PC-9 (cell line): ENCODE data around the gene SEMA3B. TPM values are rescaled to one million over a fixed set of nuclear protein-coding genes. Genes with fewer than 3 reads are reported as not detected.
A peak's percentile ranks its signal among the peaks of the same experiment; 100 is the strongest.

ENCODE experiments used
- BruUV-seq: library from RNA; stranded (reverse); fragments of 400-500 nt; replicated peaks from 2 replicates; lab custom pipeline; 2021; lab: Mats Ljungman, UMichigan
- CTCF ChIA-PET: fragments of 300-600 bp; sonication (Branson Sonifier 250); formaldehyde crosslinking; loops from one replicate; lab custom pipeline; 2022; ENCODE audit warnings: antibody characterized with exemption; lab: Charles Lee
- POLR2A ChIA-PET: fragments of 300-600 bp; sonication (Branson Sonifier 250); formaldehyde crosslinking; loops from one replicate; lab custom pipeline; 2022; ENCODE audit warnings: antibody characterized with exemption; ENCODE audit not compliant: unreplicated experiment; lab: Charles Lee
- DNase-seq, 2 experiments: peaks; one replicate each; pipeline versions ENCODE4 v3.0.0 to v3.0.0-alpha.2; 2015 to 2022; ENCODE audit warnings: mixed read lengths in 1 of 2
- H2AFZ ChIP-seq: fragments of 200-600 bp; sonication (generic); 2 replicates; pipeline ENCODE4 v1.8.1; 2017; ENCODE audit warnings: antibody characterized with exemption
- H3F3A ChIP-seq: fragments of 200-600 bp; sonication (generic); 2 replicates; pipeline ENCODE4 v1.8.1; 2017; ENCODE audit warnings: antibody characterized with exemption, mild to moderate bottlenecking, low read depth; ENCODE audit not compliant: insufficient read depth
- H3K27ac ChIP-seq: fragments of 200-600 bp; sonication (generic); 2 replicates; pipeline ENCODE4 v1.6.1; 2016; ENCODE audit warnings: mixed run types
- H3K27me3 ChIP-seq: fragments of 200-600 bp; sonication (generic); 2 replicates; pipeline ENCODE4 v1.6.1; 2016; ENCODE audit warnings: low read depth, mixed run types; ENCODE audit not compliant: insufficient read depth
- H3K36me3 ChIP-seq: fragments of 200-600 bp; sonication (generic); 2 replicates; pipeline ENCODE4 v1.6.1; 2016; ENCODE audit warnings: low read depth, mixed run types
- H3K4me1 ChIP-seq: fragments of 200-600 bp; sonication (generic); replicated peaks from 2 replicates; pipeline ENCODE4 v1.6.1; 2016; ENCODE audit warnings: mixed run types; ENCODE audit not compliant: insufficient read depth
- H3K4me2 ChIP-seq: fragments of 200-600 bp; sonication (generic); 2 replicates; pipeline ENCODE4 v1.6.1; 2017; ENCODE audit warnings: mixed run types
- H3K4me3 ChIP-seq: fragments of 200-600 bp; sonication (generic); 2 replicates; pipeline ENCODE4 v1.6.1; 2016; ENCODE audit warnings: mixed run types
- H3K79me2 ChIP-seq: fragments of 200-600 bp; sonication (generic); 2 replicates; pipeline ENCODE4 v1.6.1; 2017; ENCODE audit warnings: low read depth, mixed run types
- H3K9me2 ChIP-seq: fragments of 200-600 bp; sonication (generic); 2 replicates; pipeline ENCODE4 v1.8.1; 2017; ENCODE audit warnings: mild to moderate bottlenecking; ENCODE audit not compliant: insufficient read depth
- H3K9me3 ChIP-seq: fragments of 200-600 bp; sonication (generic); 2 replicates; pipeline ENCODE4 v1.8.1; 2016; ENCODE audit warnings: low read depth; ENCODE audit not compliant: insufficient read depth
- H4K20me1 ChIP-seq: fragments of 200-600 bp; sonication (generic); 2 replicates; pipeline ENCODE4 v1.8.1; 2017; ENCODE audit not compliant: insufficient read depth
- CTCF ChIP-seq: fragments of 200-600 bp; sonication (generic); conservative IDR thresholded peaks from 2 replicates; pipeline ENCODE4 v1.6.1; 2017; ENCODE audit warnings: mixed run types, antibody characterized with exemption, mild to moderate bottlenecking, moderate library complexity
- EZH2 ChIP-seq: fragments of 200-600 bp; sonication (generic); IDR thresholded peaks from 2 replicates; pipeline ENCODE4 v1.8.0; 2017; ENCODE audit warnings: antibody characterized with exemption, low read depth
- intact Hi-C: fragments of 100-400 bp; cut with micrococcal nuclease; formaldehyde crosslinking; loops from one replicate; pipeline ENCODE4 v1.10.0; 2022; ENCODE audit not compliant: unreplicated experiment
- total RNA-seq: library from RNA; stranded (reverse); gene quantifications from 2 replicates; pipeline ENCODE4 v1.2.3, GENCODE V29; 2021

The SEMA3B gene
- total RNA-seq, 1 experiment from 2014 or later, result 52.4 TPM

GRCh38 chr3:50259432-50260026, 9.4 kb upstream of the SEMA3B start:
- POLR2A ChIA-PET, result no interaction called here
- intact Hi-C loops, result loop anchor here (1.0 to 5.0 kb wide), 4 partner anchors 10 to 293 kb away; partner anchors contain the start of gene SEMA3B

GRCh38 chr3:50260027-50260941, 8.7 kb upstream of the SEMA3B start:
- intact Hi-C loops, result loop anchor here (1.0 to 5.0 kb wide), 4 partner anchors 9 to 292 kb away; partner anchors contain the start of gene SEMA3B
- Histone ChIP-seq H3K27me3 (no peaks in the 10 kb centered on the region), H3K4me2 (peak overlapping the region; percentile 65), H3K79me2 (no peaks in the 10 kb centered on the region), H3K27ac (no peak overlapping the region), H3K36me3 (no peaks in the 10 kb centered on the region), H3K4me1 (peaks cover 19% of the 10 kb centered on the region), H3F3A (peaks cover 15% of the 10 kb centered on the region; the same call in 1 of the 2 replicates), H2AFZ (peak overlapping the region; percentile 68; the same call in 1 of the 2 replicates), H3K4me3 (peak overlapping the region; percentile 60), H3K9me3 (no peaks in the 10 kb centered on the region), H3K9me2 (no peaks in the 10 kb centered on the region), H4K20me1 (no peaks in the 10 kb centered on the region)
- peak; percentile 73 to 94 for DNase-seq
- POLR2A ChIA-PET, result no interaction called here
- no TSS peak for BruUV-seq
- CTCF ChIA-PET, result interaction anchor here (0.6 to 1.0 kb wide), 4 partner anchors 10 to 136 kb away, joined by 3 to 5 read pairs (median 4); no protein-coding TSS in a partner anchor
- TF ChIP-seq EZH2, result no peak
- peak; percentile 82 for TF ChIP-seq CTCF

More at GRCh38 chr3:50259432-50260026, 9.4 kb upstream of the SEMA3B start:
- Histone ChIP-seq H3K9me3 (no peaks in the 10 kb centered on the region), H3K4me2 (peak overlapping the region; percentile 65), H4K20me1 (no peaks in the 10 kb centered on the region), H3K79me2 (no peaks in the 10 kb centered on the region), H2AFZ (no peak overlapping the region), H3F3A (peaks cover 11% of the 10 kb centered on the region; the same call in 1 of the 2 replicates), H3K4me1 (peaks cover 12% of the 10 kb centered on the region), H3K36me3 (no peaks in the 10 kb centered on the region), H3K9me2 (no peaks in the 10 kb centered on the region), H3K4me3 (peak overlapping the region; percentile 60; the same call in 1 of the 2 replicates), H3K27ac (no peak overlapping the region), H3K27me3 (no peaks in the 10 kb centered on the region)
- no peak for TF ChIP-seq EZH2
- TF ChIP-seq CTCF, result no peak
- CTCF ChIA-PET, result interaction anchor here (0.5 to 1.0 kb wide), 3 partner anchors 10 to 13 kb away, joined by 3 to 5 read pairs (median 3); no protein-coding TSS in a partner anchor
- no peak for DNase-seq
- no TSS peak for BruUV-seq

- CTCF ChIA-PET, result no interaction called here
These were observed 8.0 kb upstream of the SEMA3B start for GRCh38 chr3:50260942-50261441.

More at GRCh38 chr3:50260942-50261441, 8.0 kb upstream of the SEMA3B start:
- H3K79me2 ChIP-seq, result no peaks in the 10 kb centered on the region
- peaks cover 22% of the 10 kb centered on the region; the same call in 1 of the 2 replicates for H3F3A ChIP-seq
- no peaks in the 10 kb centered on the region for H3K9me2 ChIP-seq
- H3K4me2 ChIP-seq, result peak overlapping the region; percentile 65
- POLR2A ChIA-PET, result no interaction called here
- no peaks in the 10 kb centered on the region for H4K20me1 ChIP-seq
- TSS peak; percentile 14 for BruUV-seq
- TF ChIP-seq CTCF (no peak), EZH2 (no peak)
- intact Hi-C loops, result loop anchor here (1.0 to 5.0 kb wide), 4 partner anchors 8 to 291 kb away; partner anchors contain the start of gene SEMA3B
- no peaks in the 10 kb centered on the region for H3K36me3 ChIP-seq
- H3K4me3 ChIP-seq, result peak overlapping the region; percentile 60; the same call in 1 of the 2 replicates
- H3K27ac ChIP-seq, result no peak overlapping the region
- H3K27me3 ChIP-seq, result no peaks in the 10 kb centered on the region
- no peak overlapping the region for H2AFZ ChIP-seq
- no peaks in the 10 kb centered on the region for H3K9me3 ChIP-seq
- no peak for DNase-seq
- peaks cover 26% of the 10 kb centered on the region for H3K4me1 ChIP-seq
